ENCODE data around the gene DBR1.

GRCh38 chr3:138222942-138223287 lies 48.2 kb upstream of the DBR1 start:
- TF ChIP-seq POLR2A (IDR thresholded peaks at IDR 0.05; ENCODE audit: low read length) (no peak), GATA1 (IDR thresholded peaks at IDR 0.05; ENCODE audit: low read depth, low read length) (no peak)

Data from erythroblast (primary cell).